NCI-H748 (cell line): ENCODE results near the gene BRSK2.
A peak's percentile ranks its signal among the peaks of the same experiment; 100 is the strongest.

Experiments used
- DNase-seq: peaks from one replicate; lab custom pipeline; 2025; ENCODE audit not compliant: unreplicated experiment; lab: John Stamatoyannopoulos, UW

BRSK2 gene

GRCh38 chr11:1480191-1480554, 90.4 kb downstream of the BRSK2 start:
- DNase-seq, result no peak

- DNase-seq, result no peak
These were observed 91.1 kb downstream of the BRSK2 start for GRCh38 chr11:1480555-1481482.

GRCh38 chr11:1481483-1481825, 91.7 kb downstream of the BRSK2 start:
- no peak for DNase-seq

- no peak for DNase-seq
These were observed 92.2 kb downstream of the BRSK2 start for GRCh38 chr11:1481861-1482441.

GRCh38 chr11:1482581-1483444, 93.1 kb downstream of the BRSK2 start:
- DNase-seq, result no peak

- DNase-seq, result no peak
These were observed 93.8 kb downstream of the BRSK2 start for GRCh38 chr11:1483445-1483961.

- DNase-seq, result no peak
These were observed 94.4 kb downstream of the BRSK2 start for GRCh38 chr11:1484061-1484671.

GRCh38 chr11:1484695-1485503, 95.2 kb downstream of the BRSK2 start:
- no peak for DNase-seq

GRCh38 chr11:1485504-1485885, 95.8 kb downstream of the BRSK2 start:
- no peak for DNase-seq

- peak; percentile 69 for DNase-seq
These were observed 96.5 kb downstream of the BRSK2 start, which contains the start of gene MOB2 for GRCh38 chr11:1486054-1486825. TSS of gene MOB2 (minus strand) at chr11:1486779. CDS start at chr11:1486556, 223 bp downstream.

- no peak for DNase-seq
These were observed 97.5 kb downstream of the BRSK2 start for GRCh38 chr11:1487091-1487850.

GRCh38 chr11:1487851-1488574, 98.3 kb downstream of the BRSK2 start:
- no peak for DNase-seq

GRCh38 chr11:1488575-1489180, 98.9 kb downstream of the BRSK2 start:
- DNase-seq, result no peak

- no peak for DNase-seq
These were observed 100.9 kb downstream of the BRSK2 start for GRCh38 chr11:1490651-1491050.

GRCh38 chr11:1491379-1491778, 101.6 kb downstream of the BRSK2 start:
- DNase-seq, result no peak

GRCh38 chr11:1493650-1494244, 104.0 kb downstream of the BRSK2 start:
- DNase-seq, result no peak

- DNase-seq, result no peak
These were observed 104.9 kb downstream of the BRSK2 start for GRCh38 chr11:1494650-1495049.
